HEK293 (cell line): ENCODE results near the gene CATSPERZ.
"Not testable (repeated sequence)": the region's sequence is repeated elsewhere in the genome, so short reads cannot be mapped to it uniquely, and the experiment has no call there.

Experiments
- CTCF ChIA-PET: fragments of 350-600 bp; formaldehyde crosslinking; extraction: SDS; loops from one replicate; lab custom pipeline; 2021; ENCODE audit warnings: antibody characterized with exemption; lab: Yijun Ruan, JAX
- POLR2A ChIA-PET: fragments of 300-600 bp; formaldehyde crosslinking; extraction: SDS; loops from one replicate; lab custom pipeline; 2020; ENCODE audit warnings: antibody characterized with exemption, inconsistent platforms; lab: Yijun Ruan, JAX
- H3K27ac ChIP-seq: fragments of 200-500 bp; sonication (Bioruptor generic); 2 replicates; pipeline ENCODE4 v1.5.1; 2014; ENCODE audit warnings: low read depth, low read length, control low read depth, inconsistent platforms; ENCODE audit errors: extremely low read depth
- H3K36me3 ChIP-seq, 2 experiments: fragments of 200-500 bp in 1 of 2; sonication (Bioruptor generic) in 1 of 2; 1 replicate in 1 of 2; 2 replicates in 1 of 2; pipeline ENCODE4 v1.5.1; 2014 to 2017; ENCODE audit warnings: inconsistent platforms in 2 of 2, low read length in 2 of 2; ENCODE audit not compliant: control insufficient read depth in 2 of 2, insufficient read depth in 1 of 2
- H3K4me1 ChIP-seq: fragments of 200-500 bp; sonication (Bioruptor generic); 2 replicates; pipeline ENCODE4 v1.5.1; 2014; ENCODE audit warnings: mild to moderate bottlenecking, low read length, inconsistent platforms; ENCODE audit not compliant: control insufficient read depth, insufficient read depth
- H3K4me3 ChIP-seq: 2 replicates; pipeline ENCODE4 v1.5.1; 2011; ENCODE audit warnings: low read depth, mild to moderate bottlenecking, control low read depth, low read length, moderate library complexity
- H3K9me3 ChIP-seq: fragments of 200-500 bp; sonication (Bioruptor generic); 2 replicates; pipeline ENCODE4 v1.5.1; 2014; ENCODE audit warnings: low read depth, low read length, inconsistent platforms; ENCODE audit not compliant: control insufficient read depth, insufficient read depth
- EGR2 ChIP-seq: fragments of 450-650 bp; formaldehyde crosslinking; IDR thresholded peaks from 2 replicates; pipeline ENCODE4 v1.5.1; 2016; ENCODE audit warnings: low read depth, missing biosample characterization, missing genetic modification characterization
- GLIS2 ChIP-seq: fragments of 450-650 bp; formaldehyde crosslinking; IDR thresholded peaks from 2 replicates; pipeline ENCODE4 v1.5.1; 2016; ENCODE audit warnings: missing biosample characterization, missing genetic modification characterization
- HIC1 ChIP-seq: fragments of 450-650 bp; formaldehyde crosslinking; IDR thresholded peaks from 2 replicates; pipeline ENCODE4 v1.5.1; 2016; ENCODE audit warnings: missing biosample characterization, missing genetic modification characterization
- OSR2 ChIP-seq: fragments of 450-650 bp; formaldehyde crosslinking; IDR thresholded peaks from 2 replicates; pipeline ENCODE4 v1.5.1; 2016; ENCODE audit warnings: missing biosample characterization, missing genetic modification characterization
- TCF7L2 ChIP-seq: IDR thresholded peaks from 2 replicates; pipeline ENCODE4 v1.6.1; 2011; ENCODE audit warnings: low read depth, mild to moderate bottlenecking, inconsistent platforms, low read length, moderate library complexity, borderline replicate concordance
- TSHZ1 ChIP-seq: fragments of 450-650 bp; formaldehyde crosslinking; IDR thresholded peaks from 2 replicates; pipeline ENCODE4 v1.5.1; 2016; ENCODE audit warnings: missing biosample characterization, missing genetic modification characterization, borderline replicate concordance
- ZBTB8A ChIP-seq: fragments of 450-650 bp; formaldehyde crosslinking; IDR thresholded peaks from 2 replicates; pipeline ENCODE4 v1.5.1; 2016; ENCODE audit warnings: missing biosample characterization, missing genetic modification characterization
- ZIC2 ChIP-seq: fragments of 450-650 bp; formaldehyde crosslinking; IDR thresholded peaks from 2 replicates; pipeline ENCODE4 v1.5.1; 2016; ENCODE audit warnings: missing biosample characterization, missing genetic modification characterization
- ZNF239 ChIP-seq: fragments of 450-650 bp; formaldehyde crosslinking; IDR thresholded peaks from 2 replicates; pipeline ENCODE4 v1.5.1; 2016; ENCODE audit warnings: missing biosample characterization, missing genetic modification characterization
- ZNF248 ChIP-seq: fragments of 450-650 bp; formaldehyde crosslinking; IDR thresholded peaks from 2 replicates; pipeline ENCODE4 v1.5.1; 2017; ENCODE audit warnings: missing biosample characterization, missing genetic modification characterization
- ZNF341 ChIP-seq: fragments of 450-650 bp; formaldehyde crosslinking; IDR thresholded peaks from 2 replicates; pipeline ENCODE4; 2016; ENCODE audit warnings: low read depth, missing biosample characterization, missing genetic modification characterization
- ZNF354C ChIP-seq: fragments of 450-650 bp; formaldehyde crosslinking; IDR thresholded peaks from 2 replicates; pipeline ENCODE4 v1.5.1; 2016; ENCODE audit warnings: missing biosample characterization, missing genetic modification characterization, low read depth, borderline replicate concordance
- ZNF548 ChIP-seq: fragments of 450-650 bp; formaldehyde crosslinking; IDR thresholded peaks from 2 replicates; pipeline ENCODE4 v1.5.1; 2016; ENCODE audit warnings: missing biosample characterization, missing genetic modification characterization
- ZNF623 ChIP-seq: fragments of 450-650 bp; formaldehyde crosslinking; IDR thresholded peaks from 2 replicates; pipeline ENCODE4 v1.5.1; 2016; ENCODE audit warnings: missing biosample characterization, missing genetic modification characterization
- TF ChIP-seq, protein P1 (sequence below): fragments of 450-650 bp; formaldehyde crosslinking; IDR thresholded peaks from 2 replicates; pipeline ENCODE4 v1.5.1; 2016; ENCODE audit warnings: missing biosample characterization, missing genetic modification characterization, borderline replicate concordance
- TF ChIP-seq, protein P2 (sequence below): fragments of 450-650 bp; formaldehyde crosslinking; IDR thresholded peaks from 2 replicates; pipeline ENCODE4 v1.5.1; 2016; ENCODE audit warnings: missing biosample characterization, missing genetic modification characterization

CATSPERZ gene

DNA sequence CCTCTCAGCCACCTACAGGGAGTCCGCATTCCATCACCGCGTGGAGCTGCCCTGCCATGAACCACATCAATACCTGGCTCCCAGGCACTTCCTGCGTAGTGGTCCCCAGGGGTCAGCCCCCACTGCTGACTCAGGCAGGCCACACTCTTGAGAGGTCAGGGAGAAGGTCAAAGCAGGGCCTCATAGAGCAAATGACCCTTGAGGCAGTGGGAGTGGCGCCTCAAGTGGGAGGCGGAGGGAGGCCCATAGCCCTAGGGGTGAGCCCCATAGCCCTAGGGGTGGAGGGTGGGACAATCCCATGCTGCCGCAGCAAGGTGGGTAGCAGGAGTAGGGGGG, 22.7 kb downstream of the CATSPERZ start:
- no peaks in the 10 kb centered on the region for H3K4me1 ChIP-seq
- no peaks in the 10 kb centered on the region for H3K9me3 ChIP-seq
- TF ChIP-seq ZIC2 (tag by site-specific recombination) = peak; percentile 80
- TF ChIP-seq EGR2 (tag by site-specific recombination) = no peak
- TF ChIP-seq, protein P1, sequence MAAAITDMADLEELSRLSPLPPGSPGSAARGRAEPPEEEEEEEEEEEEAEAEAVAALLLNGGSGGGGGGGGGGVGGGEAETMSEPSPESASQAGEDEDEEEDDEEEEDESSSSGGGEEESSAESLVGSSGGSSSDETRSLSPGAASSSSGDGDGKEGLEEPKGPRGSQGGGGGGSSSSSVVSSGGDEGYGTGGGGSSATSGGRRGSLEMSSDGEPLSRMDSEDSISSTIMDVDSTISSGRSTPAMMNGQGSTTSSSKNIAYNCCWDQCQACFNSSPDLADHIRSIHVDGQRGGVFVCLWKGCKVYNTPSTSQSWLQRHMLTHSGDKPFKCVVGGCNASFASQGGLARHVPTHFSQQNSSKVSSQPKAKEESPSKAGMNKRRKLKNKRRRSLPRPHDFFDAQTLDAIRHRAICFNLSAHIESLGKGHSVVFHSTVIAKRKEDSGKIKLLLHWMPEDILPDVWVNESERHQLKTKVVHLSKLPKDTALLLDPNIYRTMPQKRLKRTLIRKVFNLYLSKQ (tag by site-specific recombination) = no peak
- no peak for TF ChIP-seq ZNF239 (tag by site-specific recombination)
- no peak for TF ChIP-seq ZBTB8A
- no peak for TF ChIP-seq ZNF548 (tag by site-specific recombination)
- no peak for TF ChIP-seq ZNF623 (tag by site-specific recombination)
- TF ChIP-seq ZNF354C (tag by site-specific recombination) = no peak
- 0 out of 2 replicates have a peak, but pooled peaks have one; percentile 18 for TF ChIP-seq GLIS2
- no peak for TF ChIP-seq ZNF341 (tag by site-specific recombination)
- TF ChIP-seq, protein P2, sequence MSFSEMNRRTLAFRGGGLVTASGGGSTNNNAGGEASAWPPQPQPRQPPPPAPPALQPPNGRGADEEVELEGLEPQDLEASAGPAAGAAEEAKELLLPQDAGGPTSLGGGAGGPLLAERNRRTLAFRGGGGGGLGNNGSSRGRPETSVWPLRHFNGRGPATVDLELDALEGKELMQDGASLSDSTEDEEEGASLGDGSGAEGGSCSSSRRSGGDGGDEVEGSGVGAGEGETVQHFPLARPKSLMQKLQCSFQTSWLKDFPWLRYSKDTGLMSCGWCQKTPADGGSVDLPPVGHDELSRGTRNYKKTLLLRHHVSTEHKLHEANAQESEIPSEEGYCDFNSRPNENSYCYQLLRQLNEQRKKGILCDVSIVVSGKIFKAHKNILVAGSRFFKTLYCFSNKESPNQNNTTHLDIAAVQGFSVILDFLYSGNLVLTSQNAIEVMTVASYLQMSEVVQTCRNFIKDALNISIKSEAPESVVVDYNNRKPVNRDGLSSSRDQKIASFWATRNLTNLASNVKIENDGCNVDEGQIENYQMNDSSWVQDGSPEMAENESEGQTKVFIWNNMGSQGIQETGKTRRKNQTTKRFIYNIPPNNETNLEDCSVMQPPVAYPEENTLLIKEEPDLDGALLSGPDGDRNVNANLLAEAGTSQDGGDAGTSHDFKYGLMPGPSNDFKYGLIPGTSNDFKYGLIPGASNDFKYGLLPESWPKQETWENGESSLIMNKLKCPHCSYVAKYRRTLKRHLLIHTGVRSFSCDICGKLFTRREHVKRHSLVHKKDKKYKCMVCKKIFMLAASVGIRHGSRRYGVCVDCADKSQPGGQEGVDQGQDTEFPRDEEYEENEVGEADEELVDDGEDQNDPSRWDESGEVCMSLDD = no peak
- H3K36me3 ChIP-seq = peaks cover 0 to 38% of the 10 kb centered on the region in 2 experiments; a peak in 1 of 3 replicates
- POLR2A ChIA-PET = no interaction called here
- CTCF ChIA-PET = interaction anchor here (0.6 to 2.9 kb wide), 6 partner anchors 9 to 78 kb away, joined by 3 to 10 read pairs (median 4); no protein-coding TSS in a partner anchor
- no peak overlapping the region for H3K27ac ChIP-seq
- H3K4me3 ChIP-seq = no peak overlapping the region

DNA sequence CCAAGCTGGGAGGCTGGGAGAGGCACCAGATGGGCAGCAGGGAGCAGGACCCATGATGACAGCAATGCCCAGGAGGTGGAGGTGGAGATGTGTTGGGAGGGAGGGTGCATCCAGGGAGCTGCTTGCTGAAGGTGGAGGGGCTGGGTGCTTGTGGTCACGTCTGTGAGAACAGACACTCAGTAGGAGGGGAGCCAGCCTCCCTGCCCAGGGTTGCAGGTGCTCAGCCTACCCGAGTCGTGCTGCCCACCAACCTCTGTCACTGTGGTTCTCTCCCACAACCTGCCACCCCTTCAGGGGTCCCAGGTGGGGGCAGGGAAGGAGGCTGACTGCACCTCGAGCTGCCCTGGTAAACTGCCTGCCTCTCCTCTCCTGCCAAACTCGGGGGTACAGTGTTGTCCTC, 23.2 kb downstream of the CATSPERZ start:
- Histone ChIP-seq H3K36me3 (peaks cover 0 to 38% of the 10 kb centered on the region in 2 experiments; a peak in 1 of 3 replicates), H3K27ac (no peak overlapping the region), H3K9me3 (no peaks in the 10 kb centered on the region), H3K4me1 (no peaks in the 10 kb centered on the region), H3K4me3 (no peak overlapping the region)
- ChIA-PET CTCF (interaction anchor here (0.6 to 2.9 kb wide), 6 partner anchors 8 to 31 kb away, joined by 3 to 10 read pairs (median 6); no protein-coding TSS in a partner anchor), POLR2A (interaction anchor here (0.8 to 1.2 kb wide), 2 partner anchors 19 to 53 kb away, joined by 4 to 5 read pairs; no protein-coding TSS in a partner anchor)
- TF ChIP-seq ZNF248 (no peak), HIC1 (tag by site-specific recombination) (no peak), TSHZ1 (tag by site-specific recombination) (no peak), TCF7L2 (no peak), OSR2 (no peak)

DNA sequence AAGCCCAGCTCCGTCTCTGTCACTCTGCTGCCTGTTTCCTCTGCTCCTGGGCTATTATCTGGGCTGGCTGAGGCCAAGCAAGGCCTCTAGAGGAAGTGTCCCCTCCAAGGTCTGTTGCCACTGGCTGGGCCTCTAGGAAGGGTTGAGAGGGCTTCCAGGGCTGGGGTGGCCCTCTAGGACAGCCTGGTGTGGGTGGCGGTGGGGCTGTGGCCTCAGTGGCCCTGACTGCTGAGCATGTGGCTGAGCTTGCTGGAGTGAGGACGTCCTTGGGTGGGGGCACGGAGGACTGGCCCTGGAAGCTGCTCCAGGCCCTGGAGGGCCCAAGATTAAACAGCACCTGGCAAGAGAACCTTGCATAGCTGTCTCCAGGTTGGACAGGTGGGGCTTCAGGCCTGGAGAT, 23.8 kb downstream of the CATSPERZ start:
- H3K4me3 ChIP-seq, H3K9me3 ChIP-seq, H3K4me1 ChIP-seq, H3K27ac ChIP-seq: not testable (repeated sequence)
- CTCF ChIA-PET = interaction anchor here (0.6 to 2.9 kb wide), 4 partner anchors 13 to 31 kb away, joined by 5 to 10 read pairs (median 6); no protein-coding TSS in a partner anchor
- POLR2A ChIA-PET = interaction anchor here (0.8 to 1.2 kb wide), 2 partner anchors 18 to 53 kb away, joined by 4 to 5 read pairs; no protein-coding TSS in a partner anchor
- peaks cover 0 to 38% of the 10 kb centered on the region in 2 experiments; a peak in 1 of 3 replicates for H3K36me3 ChIP-seq
